ENCODE results near the gene RUVBL2.
"Not testable (repeated sequence)": the region's sequence is repeated elsewhere in the genome, so short reads cannot be mapped to it uniquely, and the experiment has no call there.

DNA sequence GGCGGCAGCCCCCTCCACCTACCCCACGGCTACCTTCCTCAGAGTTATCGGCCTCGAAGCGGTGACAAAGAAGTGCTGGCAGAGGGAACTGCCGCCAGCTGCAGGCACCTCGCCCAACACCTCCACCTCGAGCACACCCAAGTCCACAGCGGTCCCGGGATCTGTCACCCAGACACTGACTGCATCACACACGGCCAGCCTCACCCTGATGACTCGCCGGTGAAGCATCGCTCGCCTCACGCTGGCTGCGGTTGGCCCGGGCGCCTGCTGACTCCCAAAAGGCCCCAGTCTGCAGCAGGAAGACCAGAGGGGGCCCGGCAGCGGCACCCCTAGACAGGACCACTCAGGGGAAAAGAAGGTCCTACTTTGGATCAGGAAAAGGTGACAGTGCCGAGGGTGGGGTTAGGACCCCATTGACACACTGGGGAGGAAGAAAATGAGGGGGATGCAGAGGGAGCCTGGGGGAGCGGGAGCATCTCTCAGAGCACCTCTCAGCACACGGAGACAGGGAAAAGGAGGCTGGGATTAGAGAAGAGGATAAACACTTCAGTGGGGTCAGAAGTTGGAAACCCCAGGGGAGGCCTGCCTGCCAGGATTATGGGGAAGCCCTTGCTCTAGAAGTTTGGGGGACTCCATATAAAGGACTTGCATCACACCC, 56.8 kb downstream of the RUVBL2 start:
- not testable (repeated sequence) for TF ChIP-seq POLR2A (IDR thresholded peaks at IDR 0.05)
- TF ChIP-seq, protein P1, sequence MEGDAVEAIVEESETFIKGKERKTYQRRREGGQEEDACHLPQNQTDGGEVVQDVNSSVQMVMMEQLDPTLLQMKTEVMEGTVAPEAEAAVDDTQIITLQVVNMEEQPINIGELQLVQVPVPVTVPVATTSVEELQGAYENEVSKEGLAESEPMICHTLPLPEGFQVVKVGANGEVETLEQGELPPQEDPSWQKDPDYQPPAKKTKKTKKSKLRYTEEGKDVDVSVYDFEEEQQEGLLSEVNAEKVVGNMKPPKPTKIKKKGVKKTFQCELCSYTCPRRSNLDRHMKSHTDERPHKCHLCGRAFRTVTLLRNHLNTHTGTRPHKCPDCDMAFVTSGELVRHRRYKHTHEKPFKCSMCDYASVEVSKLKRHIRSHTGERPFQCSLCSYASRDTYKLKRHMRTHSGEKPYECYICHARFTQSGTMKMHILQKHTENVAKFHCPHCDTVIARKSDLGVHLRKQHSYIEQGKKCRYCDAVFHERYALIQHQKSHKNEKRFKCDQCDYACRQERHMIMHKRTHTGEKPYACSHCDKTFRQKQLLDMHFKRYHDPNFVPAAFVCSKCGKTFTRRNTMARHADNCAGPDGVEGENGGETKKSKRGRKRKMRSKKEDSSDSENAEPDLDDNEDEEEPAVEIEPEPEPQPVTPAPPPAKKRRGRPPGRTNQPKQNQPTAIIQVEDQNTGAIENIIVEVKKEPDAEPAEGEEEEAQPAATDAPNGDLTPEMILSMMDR (IDR thresholded peaks at IDR 0.05), result not testable (repeated sequence)

All from prostate gland (tissue), 2 donors.